HG03159 (cell line): ENCODE results near the gene FAM177A1.
"Not testable (repeated sequence)": the region's sequence is repeated elsewhere in the genome, so short reads cannot be mapped to it uniquely, and the experiment has no call there.

Source experiments
- ATAC-seq: cut with Tn5 transposase; IDR thresholded peaks from one replicate; pipeline ENCODE4 v1.9.1; 2021; ENCODE audit warnings: mild to moderate bottlenecking, moderate library complexity; ENCODE audit not compliant: unreplicated experiment

Gene FAM177A1

GRCh38 chr14:35046048-35046750 is at the start of gene FAM177A1:
TSS of gene FAM177A1 (plus strand) at chr14:35046272. CDS start at chr14:35046464, 192 bp downstream.
- ATAC-seq = peak; percentile 92

GRCh38 chr14:34997762-34998161 is 48.3 kb upstream of the FAM177A1 start:
- no peak for ATAC-seq

- no peak for ATAC-seq
Observed at GRCh38 chr14:34999500-34999899, 46.6 kb upstream of the FAM177A1 start.

- no peak for ATAC-seq
Observed at GRCh38 chr14:35001621-35002020, 44.5 kb upstream of the FAM177A1 start.

GRCh38 chr14:35004839-35005238 is 41.2 kb upstream of the FAM177A1 start:
- ATAC-seq = no peak

GRCh38 chr14:35016568-35016967 is 29.5 kb upstream of the FAM177A1 start:
- no peak for ATAC-seq

- ATAC-seq = no peak
Observed at GRCh38 chr14:35020713-35021112, 25.4 kb upstream of the FAM177A1 start.

- ATAC-seq = no peak
Observed at GRCh38 chr14:35028435-35028834, 17.6 kb upstream of the FAM177A1 start.

- ATAC-seq = no peak
Observed at GRCh38 chr14:35032562-35032961, 13.5 kb upstream of the FAM177A1 start.

- no peak for ATAC-seq
Observed at GRCh38 chr14:35034440-35034833, 11.6 kb upstream of the FAM177A1 start.

- not testable (repeated sequence) for ATAC-seq
Observed at GRCh38 chr14:35034944-35035554, 11.0 kb upstream of the FAM177A1 start.

GRCh38 chr14:35038312-35038711 is 7.8 kb upstream of the FAM177A1 start:
- ATAC-seq = not testable (repeated sequence)

GRCh38 chr14:35042632-35043031 is 3.4 kb upstream of the FAM177A1 start:
- ATAC-seq = no peak

GRCh38 chr14:35043046-35043445 is 3.0 kb upstream of the FAM177A1 start:
- ATAC-seq = no peak

- ATAC-seq = no peak
Observed at GRCh38 chr14:35044939-35045797, 904 bp upstream of the FAM177A1 start.

- no peak for ATAC-seq
Observed at GRCh38 chr14:35045798-35046047, 349 bp upstream of the FAM177A1 start.

- ATAC-seq = peak; percentile 24
Observed at GRCh38 chr14:35046751-35047536, 872 bp downstream of the FAM177A1 start.

GRCh38 chr14:35047976-35048513 is 2.0 kb downstream of the FAM177A1 start:
- no peak for ATAC-seq

- no peak for ATAC-seq
Observed at GRCh38 chr14:35050652-35051051, 4.6 kb downstream of the FAM177A1 start.

- no peak for ATAC-seq
Observed at GRCh38 chr14:35051796-35052195, 5.7 kb downstream of the FAM177A1 start.

- ATAC-seq = no peak
Observed at GRCh38 chr14:35052637-35053036, 6.6 kb downstream of the FAM177A1 start.
